Measurements from ENCODE around the gene GRIK1.

Gene GRIK1

GRCh38 chr21:29953072-29953471 is 13.3 kb upstream of the GRIK1 start:
- Histone ChIP-seq H3K27ac (ENCODE audit: low read depth, low read length) (no peak overlapping the region), H3K36me3 (ENCODE audit: control insufficient read depth in 5 of 5, insufficient read depth in 5 of 5, low read length in 5 of 5) (no peaks in the 10 kb centered on the region), H3K4me1 (ENCODE audit: control insufficient read depth in 5 of 5, insufficient read depth in 5 of 5, low read length in 5 of 5) (no peaks in the 10 kb centered on the region), H3K4me3 (ENCODE audit: low read depth in 1 of 5, low read length in 5 of 5) (no peak overlapping the region), H3K27me3 (ENCODE audit: control insufficient read depth in 5 of 5, insufficient read depth in 4 of 5, low read length in 5 of 5) (no peaks in the 10 kb centered on the region), H3K9ac (ENCODE audit: low read length in 5 of 5) (no peak overlapping the region), H3K9me3 (ENCODE audit: control insufficient read depth in 5 of 5, low read length in 5 of 5) (no peaks in the 10 kb centered on the region)

- Histone ChIP-seq H3K9ac (ENCODE audit: low read length in 5 of 5) (no peak overlapping the region), H3K27ac (ENCODE audit: low read depth, low read length) (no peak overlapping the region), H3K27me3 (ENCODE audit: control insufficient read depth in 5 of 5, insufficient read depth in 4 of 5, low read length in 5 of 5) (no peaks in the 10 kb centered on the region), H3K4me3 (ENCODE audit: low read depth in 1 of 5, low read length in 5 of 5) (no peak overlapping the region), H3K4me1 (ENCODE audit: control insufficient read depth in 5 of 5, insufficient read depth in 5 of 5, low read length in 5 of 5) (no peaks in the 10 kb centered on the region), H3K36me3 (ENCODE audit: control insufficient read depth in 5 of 5, insufficient read depth in 5 of 5, low read length in 5 of 5) (no peaks in the 10 kb centered on the region), H3K9me3 (ENCODE audit: control insufficient read depth in 5 of 5, low read length in 5 of 5) (no peaks in the 10 kb centered on the region)
These were observed 12.1 kb upstream of the GRIK1 start for GRCh38 chr21:29951911-29952310.

GRCh38 chr21:29949991-29950390 is 10.2 kb upstream of the GRIK1 start:
- Histone ChIP-seq H3K27ac (ENCODE audit: low read depth, low read length) (no peak overlapping the region), H3K9ac (ENCODE audit: low read length in 5 of 5) (no peak overlapping the region), H3K27me3 (ENCODE audit: control insufficient read depth in 5 of 5, insufficient read depth in 4 of 5, low read length in 5 of 5) (no peaks in the 10 kb centered on the region), H3K36me3 (ENCODE audit: control insufficient read depth in 5 of 5, insufficient read depth in 5 of 5, low read length in 5 of 5) (no peaks in the 10 kb centered on the region), H3K4me3 (ENCODE audit: low read depth in 1 of 5, low read length in 5 of 5) (no peak overlapping the region), H3K4me1 (ENCODE audit: control insufficient read depth in 5 of 5, insufficient read depth in 5 of 5, low read length in 5 of 5) (no peaks in the 10 kb centered on the region), H3K9me3 (ENCODE audit: control insufficient read depth in 5 of 5, low read length in 5 of 5) (no peaks in the 10 kb centered on the region)

- Histone ChIP-seq H3K9ac (ENCODE audit: low read length in 5 of 5) (no peak overlapping the region), H3K9me3 (ENCODE audit: control insufficient read depth in 5 of 5, low read length in 5 of 5) (no peaks in the 10 kb centered on the region), H3K27ac (ENCODE audit: low read depth, low read length) (no peak overlapping the region), H3K4me1 (ENCODE audit: control insufficient read depth in 5 of 5, insufficient read depth in 5 of 5, low read length in 5 of 5) (no peaks in the 10 kb centered on the region), H3K4me3 (ENCODE audit: low read depth in 1 of 5, low read length in 5 of 5) (no peak overlapping the region), H3K36me3 (ENCODE audit: control insufficient read depth in 5 of 5, insufficient read depth in 5 of 5, low read length in 5 of 5) (no peaks in the 10 kb centered on the region), H3K27me3 (ENCODE audit: control insufficient read depth in 5 of 5, insufficient read depth in 4 of 5, low read length in 5 of 5) (no peaks in the 10 kb centered on the region)
These were observed 7.3 kb upstream of the GRIK1 start for GRCh38 chr21:29947119-29947518.

- Histone ChIP-seq H3K36me3 (ENCODE audit: control insufficient read depth in 5 of 5, insufficient read depth in 5 of 5, low read length in 5 of 5) (no peaks in the 10 kb centered on the region), H3K27ac (ENCODE audit: low read depth, low read length) (no peak overlapping the region), H3K4me1 (ENCODE audit: control insufficient read depth in 5 of 5, insufficient read depth in 5 of 5, low read length in 5 of 5) (peaks cover 0 to 13% (median 11%) of the 10 kb centered on the region in 5 donors), H3K9me3 (ENCODE audit: control insufficient read depth in 5 of 5, low read length in 5 of 5) (no peaks in the 10 kb centered on the region), H3K9ac (ENCODE audit: low read length in 5 of 5) (no peak overlapping the region), H3K4me3 (ENCODE audit: low read depth in 1 of 5, low read length in 5 of 5) (no peak overlapping the region), H3K27me3 (ENCODE audit: control insufficient read depth in 5 of 5, insufficient read depth in 4 of 5, low read length in 5 of 5) (peaks cover 11 to 15% (median 13%) of the 10 kb centered on the region in 5 donors)
These were observed 4.1 kb upstream of the GRIK1 start for GRCh38 chr21:29943885-29944284.

GRCh38 chr21:29942034-29942433 is 2.2 kb upstream of the GRIK1 start:
- Histone ChIP-seq H3K9ac (ENCODE audit: low read length in 5 of 5) (no peak overlapping the region), H3K27ac (ENCODE audit: low read depth, low read length) (no peak overlapping the region), H3K4me1 (ENCODE audit: control insufficient read depth in 5 of 5, insufficient read depth in 5 of 5, low read length in 5 of 5) (peaks cover 0 to 15% (median 12%) of the 10 kb centered on the region in 5 donors), H3K27me3 (ENCODE audit: control insufficient read depth in 5 of 5, insufficient read depth in 4 of 5, low read length in 5 of 5) (peaks cover 17 to 25% (median 23%) of the 10 kb centered on the region in 5 donors), H3K36me3 (ENCODE audit: control insufficient read depth in 5 of 5, insufficient read depth in 5 of 5, low read length in 5 of 5) (no peaks in the 10 kb centered on the region), H3K4me3 (ENCODE audit: low read depth in 1 of 5, low read length in 5 of 5) (no peak overlapping the region), H3K9me3 (ENCODE audit: control insufficient read depth in 5 of 5, low read length in 5 of 5) (no peaks in the 10 kb centered on the region)

GRCh38 chr21:29940991-29941390 is 1.2 kb upstream of the GRIK1 start:
- no peak overlapping the region for H3K4me3 ChIP-seq (ENCODE audit: low read depth in 1 of 5, low read length in 5 of 5)
- H3K9me3 ChIP-seq (ENCODE audit: control insufficient read depth in 5 of 5, low read length in 5 of 5), result no peaks in the 10 kb centered on the region
- H3K27ac ChIP-seq (ENCODE audit: low read depth, low read length), result no peak overlapping the region
- no peak overlapping the region for H3K9ac ChIP-seq (ENCODE audit: low read length in 5 of 5)
- no peaks in the 10 kb centered on the region for H3K36me3 ChIP-seq (ENCODE audit: control insufficient read depth in 5 of 5, insufficient read depth in 5 of 5, low read length in 5 of 5)
- peaks cover 17 to 25% (median 24%) of the 10 kb centered on the region in 5 donors for H3K27me3 ChIP-seq (ENCODE audit: control insufficient read depth in 5 of 5, insufficient read depth in 4 of 5, low read length in 5 of 5)
- peaks cover 0 to 15% (median 12%) of the 10 kb centered on the region in 5 donors for H3K4me1 ChIP-seq (ENCODE audit: control insufficient read depth in 5 of 5, insufficient read depth in 5 of 5, low read length in 5 of 5)

- peaks cover 0 to 15% (median 12%) of the 10 kb centered on the region in 5 donors for H3K4me1 ChIP-seq (ENCODE audit: control insufficient read depth in 5 of 5, insufficient read depth in 5 of 5, low read length in 5 of 5)
- no peaks in the 10 kb centered on the region for H3K36me3 ChIP-seq (ENCODE audit: control insufficient read depth in 5 of 5, insufficient read depth in 5 of 5, low read length in 5 of 5)
- no peak overlapping the region for H3K27ac ChIP-seq (ENCODE audit: low read depth, low read length)
- H3K27me3 ChIP-seq (ENCODE audit: control insufficient read depth in 5 of 5, insufficient read depth in 4 of 5, low read length in 5 of 5), result peaks cover 17 to 25% (median 24%) of the 10 kb centered on the region in 5 donors
- H3K9me3 ChIP-seq (ENCODE audit: control insufficient read depth in 5 of 5, low read length in 5 of 5), result no peaks in the 10 kb centered on the region
- H3K4me3 ChIP-seq (ENCODE audit: low read depth in 1 of 5, low read length in 5 of 5), result peak overlapping the region in 1 of 5 donors; percentile 24
- no peak overlapping the region for H3K9ac ChIP-seq (ENCODE audit: low read length in 5 of 5)
These were observed 565 bp upstream of the GRIK1 start for GRCh38 chr21:29940361-29940760.

- H3K4me1 ChIP-seq (ENCODE audit: control insufficient read depth in 5 of 5, insufficient read depth in 5 of 5, low read length in 5 of 5), result peaks cover 0 to 15% (median 12%) of the 10 kb centered on the region in 5 donors
- peak overlapping the region; percentile 10 to 57 (median 42) for H3K4me3 ChIP-seq (ENCODE audit: low read depth in 1 of 5, low read length in 5 of 5)
- no peaks in the 10 kb centered on the region for H3K36me3 ChIP-seq (ENCODE audit: control insufficient read depth in 5 of 5, insufficient read depth in 5 of 5, low read length in 5 of 5)
- H3K9ac ChIP-seq (ENCODE audit: low read length in 5 of 5), result no peak overlapping the region
- no peak overlapping the region for H3K27ac ChIP-seq (ENCODE audit: low read depth, low read length)
- H3K9me3 ChIP-seq (ENCODE audit: control insufficient read depth in 5 of 5, low read length in 5 of 5), result no peaks in the 10 kb centered on the region
- H3K27me3 ChIP-seq (ENCODE audit: control insufficient read depth in 5 of 5, insufficient read depth in 4 of 5, low read length in 5 of 5), result peaks cover 17 to 25% (median 24%) of the 10 kb centered on the region in 5 donors
These were observed 482 bp downstream of the GRIK1 start for GRCh38 chr21:29939104-29939923.

GRCh38 chr21:29938776-29939103 is 1.1 kb downstream of the GRIK1 start:
- Histone ChIP-seq H3K36me3 (ENCODE audit: control insufficient read depth in 5 of 5, insufficient read depth in 5 of 5, low read length in 5 of 5) (no peaks in the 10 kb centered on the region), H3K9ac (ENCODE audit: low read length in 5 of 5) (no peak overlapping the region), H3K9me3 (ENCODE audit: control insufficient read depth in 5 of 5, low read length in 5 of 5) (no peaks in the 10 kb centered on the region), H3K4me3 (ENCODE audit: low read depth in 1 of 5, low read length in 5 of 5) (no peak overlapping the region), H3K27ac (ENCODE audit: low read depth, low read length) (no peak overlapping the region), H3K27me3 (ENCODE audit: control insufficient read depth in 5 of 5, insufficient read depth in 4 of 5, low read length in 5 of 5) (peaks cover 17 to 25% (median 24%) of the 10 kb centered on the region in 5 donors), H3K4me1 (ENCODE audit: control insufficient read depth in 5 of 5, insufficient read depth in 5 of 5, low read length in 5 of 5) (peaks cover 0 to 15% (median 12%) of the 10 kb centered on the region in 5 donors)

Measured in subcutaneous abdominal adipose tissue (tissue), 5 donors.